ENCODE results near the gene CUEDC2.

- no peak for TF ChIP-seq CTCF (IDR thresholded peaks at IDR 0.05 in 8 of 11, conservative IDR thresholded peaks at IDR 0.05 in 3 of 11)
- no peak for TF ChIP-seq POLR2AphosphoS5 (IDR thresholded peaks at IDR 0.05)
- TF ChIP-seq POLR2A (IDR thresholded peaks at IDR 0.05) = no peak
Observed at GRCh38 chr10:102431452-102432124, 786 bp downstream of the CUEDC2 start.

Measured in spleen (tissue), 7 donors.